ENCODE data around the gene KRTAP5-6. TPM values are rescaled to one million over a fixed set of nuclear protein-coding genes. Genes with fewer than 3 reads are reported as not detected.

The KRTAP5-6 gene
- total and polyA plus RNA-seq, 2 donors (not counting 1 experiment from before 2014, with no cell fraction given): not detected

DNA sequence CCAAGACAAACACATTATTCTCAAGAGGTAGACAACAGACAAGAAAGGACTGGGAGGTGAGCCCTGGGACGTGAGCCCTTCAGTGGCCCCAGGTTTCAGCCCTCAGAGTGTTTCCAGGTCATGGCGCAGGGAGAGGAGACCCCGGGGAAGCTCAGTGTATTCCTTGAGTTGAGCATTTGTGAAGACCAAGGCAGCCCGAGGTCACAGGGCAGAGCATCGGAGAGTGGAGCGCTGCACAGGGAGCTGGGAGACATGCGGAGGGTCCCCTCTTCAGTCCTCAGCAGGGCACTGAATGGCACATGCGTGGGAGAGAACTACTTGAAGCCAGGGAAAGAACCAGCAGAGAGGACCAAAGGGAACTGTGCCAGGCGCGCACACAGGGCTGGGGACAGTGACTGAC is 11.7 kb downstream of the KRTAP5-6 start:
- ChIA-PET POLR2A (interaction anchor here (0.6 kb wide), 1 partner anchor 125 kb away, joined by 5 read pairs; no protein-coding TSS in a partner anchor), CTCF (interaction anchor here (1.1 to 2.6 kb wide), 3 partner anchors 14 to 443 kb away, joined by 3 to 17 read pairs (median 4); no protein-coding TSS in a partner anchor)
- H3K9me3 Mint-ChIP-seq (ENCODE audit: insufficient read depth): no peaks in the 10 kb centered on the region
- H3K27ac Mint-ChIP-seq: no peak overlapping the region
- 96% methylated on average over 10 of the region's 10 CpGs for WGBS (ENCODE audit: insufficient coverage)
- ATAC-seq (ENCODE audit: low read depth) (no peak), DNase-seq (no peak)
- no peak overlapping the region for H3K4me3 Mint-ChIP-seq
- H3K9ac ChIP-seq (ENCODE audit: low read length): no peak overlapping the region
- H3K27me3 ChIP-seq (replicated peaks in 1 of 4; ENCODE audit: control extremely low read depth in 1 of 4, control insufficient read depth in 3 of 4, insufficient read depth in 4 of 4, low read length in 3 of 4): peaks cover 0 to 5% (median 0%) of the 10 kb centered on the region in 4 experiments
- H3K27me3 Mint-ChIP-seq: peaks cover 16% of the 10 kb centered on the region
- TF ChIP-seq, protein P1, sequence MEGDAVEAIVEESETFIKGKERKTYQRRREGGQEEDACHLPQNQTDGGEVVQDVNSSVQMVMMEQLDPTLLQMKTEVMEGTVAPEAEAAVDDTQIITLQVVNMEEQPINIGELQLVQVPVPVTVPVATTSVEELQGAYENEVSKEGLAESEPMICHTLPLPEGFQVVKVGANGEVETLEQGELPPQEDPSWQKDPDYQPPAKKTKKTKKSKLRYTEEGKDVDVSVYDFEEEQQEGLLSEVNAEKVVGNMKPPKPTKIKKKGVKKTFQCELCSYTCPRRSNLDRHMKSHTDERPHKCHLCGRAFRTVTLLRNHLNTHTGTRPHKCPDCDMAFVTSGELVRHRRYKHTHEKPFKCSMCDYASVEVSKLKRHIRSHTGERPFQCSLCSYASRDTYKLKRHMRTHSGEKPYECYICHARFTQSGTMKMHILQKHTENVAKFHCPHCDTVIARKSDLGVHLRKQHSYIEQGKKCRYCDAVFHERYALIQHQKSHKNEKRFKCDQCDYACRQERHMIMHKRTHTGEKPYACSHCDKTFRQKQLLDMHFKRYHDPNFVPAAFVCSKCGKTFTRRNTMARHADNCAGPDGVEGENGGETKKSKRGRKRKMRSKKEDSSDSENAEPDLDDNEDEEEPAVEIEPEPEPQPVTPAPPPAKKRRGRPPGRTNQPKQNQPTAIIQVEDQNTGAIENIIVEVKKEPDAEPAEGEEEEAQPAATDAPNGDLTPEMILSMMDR (IDR thresholded peaks at IDR 0.05): no peak
- TF ChIP-seq EZH2 (IDR thresholded peaks at IDR 0.05; ENCODE audit: borderline replicate concordance, insufficient read depth, low read depth, low read length, poor library complexity, severe bottlenecking): no peak
- no peaks in the 10 kb centered on the region for H3K79me2 ChIP-seq (ENCODE audit: control insufficient read depth, insufficient read depth, low read length)
- no peak overlapping the region for H2AFZ ChIP-seq (ENCODE audit: insufficient read depth, low read depth, low read length, poor library complexity, severe bottlenecking)
- no peaks in the 10 kb centered on the region for H3K36me3 ChIP-seq (replicated peaks in 1 of 2; ENCODE audit: control extremely low read depth in 1 of 2, control insufficient read depth in 1 of 2, extremely low read depth in 1 of 2, insufficient read depth in 2 of 2, low read length in 1 of 2)
- no peaks in the 10 kb centered on the region for H4K20me1 ChIP-seq (ENCODE audit: control insufficient read depth, insufficient read depth, low read length, poor library complexity, severe bottlenecking)
- H3K4me2 ChIP-seq (replicated peaks; ENCODE audit: low read depth, low read length, poor library complexity, severe bottlenecking): no peak overlapping the region
- peaks cover 0 to 8% (median 0%) of the 10 kb centered on the region in 3 donors for H3K9me3 ChIP-seq (ENCODE audit: control extremely low read depth in 1 of 3, control insufficient read depth in 2 of 3, insufficient read depth in 1 of 3, low read length in 2 of 3)
- no peak overlapping the region for H3K27ac ChIP-seq (ENCODE audit: low read length in 2 of 2)
- peaks cover 31% of the 10 kb centered on the region for H3K4me1 Mint-ChIP-seq
- intact Hi-C loops (cut with micrococcal nuclease): no loop called here
- no peak overlapping the region for H3K4me3 ChIP-seq (ENCODE audit: control extremely low read depth in 1 of 5, extremely low read depth in 1 of 5, insufficient read depth in 1 of 5, low read depth in 2 of 5, low read length in 4 of 5)
- H3K4me1 ChIP-seq (ENCODE audit: control insufficient read depth in 2 of 2, insufficient read depth in 2 of 2, low read length in 2 of 2): peaks cover 19 to 32% of the 10 kb centered on the region in 2 donors

DNA sequence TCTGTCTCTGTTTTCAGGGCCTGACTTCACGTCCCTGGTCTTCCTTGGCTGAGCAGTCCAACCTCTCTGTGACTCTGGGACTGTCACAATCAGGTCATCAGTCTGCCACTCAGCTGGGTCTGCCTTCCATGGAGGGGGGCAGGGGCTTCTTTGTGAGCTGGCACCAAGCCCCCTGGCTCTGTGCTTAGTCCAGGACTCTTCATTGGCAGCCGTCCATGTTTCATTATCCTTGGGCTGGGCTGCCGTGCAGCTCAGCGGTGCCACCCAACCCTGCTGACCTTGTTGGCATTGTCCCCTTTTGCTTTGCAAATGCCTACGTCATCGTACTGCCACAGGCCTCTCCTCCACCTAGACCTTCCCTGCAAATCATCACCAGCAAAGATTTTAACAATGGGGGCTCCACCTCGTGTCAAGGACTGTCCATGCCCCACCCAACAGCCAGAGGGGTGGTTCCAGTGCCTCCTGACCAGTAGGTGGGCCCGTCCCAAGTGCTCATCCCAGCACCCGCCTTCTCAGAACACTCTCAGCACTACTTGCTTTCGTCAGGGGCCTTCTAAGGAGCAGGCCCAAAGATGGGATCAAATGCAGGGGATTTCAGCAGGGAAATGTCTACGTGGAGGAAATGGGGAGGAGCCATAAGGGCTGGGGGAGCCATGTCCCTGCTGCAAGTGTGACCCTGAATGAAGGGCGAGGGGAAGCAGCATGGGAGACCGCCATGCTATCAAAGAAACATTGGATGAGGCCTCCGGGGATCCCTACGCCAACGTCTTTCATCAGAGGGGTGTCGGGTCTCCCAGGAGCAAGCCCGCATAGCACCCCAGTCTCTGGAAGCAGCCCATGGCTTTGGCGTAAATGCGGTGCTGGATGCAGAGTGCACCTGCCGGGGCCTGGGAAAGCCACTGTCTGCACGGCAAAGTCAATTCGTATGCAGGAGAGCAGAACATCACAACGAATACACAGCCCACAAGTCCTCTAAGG is 18.2 kb downstream of the KRTAP5-6 start:
- Mint-ChIP-seq H3K27me3 (peaks cover 14% of the 10 kb centered on the region), H3K27ac (no peak overlapping the region), H3K4me1 (no peaks in the 10 kb centered on the region), H3K9me3 (ENCODE audit: insufficient read depth) (no peaks in the 10 kb centered on the region), H3K4me3 (no peak overlapping the region)
- no peaks in the 10 kb centered on the region for H3K79me2 ChIP-seq (ENCODE audit: control insufficient read depth, insufficient read depth, low read length)
- no peaks in the 10 kb centered on the region for H4K20me1 ChIP-seq (ENCODE audit: control insufficient read depth, insufficient read depth, low read length, poor library complexity, severe bottlenecking)
- no peak overlapping the region for H3K4me3 ChIP-seq (ENCODE audit: control extremely low read depth in 1 of 5, extremely low read depth in 1 of 5, insufficient read depth in 1 of 5, low read depth in 2 of 5, low read length in 4 of 5)
- no peak overlapping the region for H3K27ac ChIP-seq (ENCODE audit: low read length in 2 of 2)
- POLR2A ChIA-PET: no interaction called here
- WGBS (ENCODE audit: insufficient coverage): 91% methylated on average over 23 of the region's 24 CpGs
- no peak overlapping the region for H3K4me2 ChIP-seq (replicated peaks; ENCODE audit: low read depth, low read length, poor library complexity, severe bottlenecking)
- H3K4me1 ChIP-seq (ENCODE audit: control insufficient read depth in 2 of 2, insufficient read depth in 2 of 2, low read length in 2 of 2): no peaks in the 10 kb centered on the region
- TF ChIP-seq EZH2 (IDR thresholded peaks at IDR 0.05; ENCODE audit: borderline replicate concordance, insufficient read depth, low read depth, low read length, poor library complexity, severe bottlenecking): no peak
- TF ChIP-seq, protein P1 (IDR thresholded peaks at IDR 0.05): no peak
- H3K27me3 ChIP-seq (replicated peaks in 1 of 4; ENCODE audit: control extremely low read depth in 1 of 4, control insufficient read depth in 3 of 4, insufficient read depth in 4 of 4, low read length in 3 of 4): no peaks in the 10 kb centered on the region
- CTCF ChIA-PET: no interaction called here
- intact Hi-C loops (cut with micrococcal nuclease): no loop called here
- no peak overlapping the region for H3K9ac ChIP-seq (ENCODE audit: low read length)
- no peaks in the 10 kb centered on the region for H3K36me3 ChIP-seq (replicated peaks in 1 of 2; ENCODE audit: control extremely low read depth in 1 of 2, control insufficient read depth in 1 of 2, extremely low read depth in 1 of 2, insufficient read depth in 2 of 2, low read length in 1 of 2)
- DNase-seq: no peak
- H3K9me3 ChIP-seq (ENCODE audit: control extremely low read depth in 1 of 3, control insufficient read depth in 2 of 3, insufficient read depth in 1 of 3, low read length in 2 of 3): no peaks in the 10 kb centered on the region
- no peak for ATAC-seq (ENCODE audit: low read depth)
- no peak overlapping the region for H2AFZ ChIP-seq (ENCODE audit: insufficient read depth, low read depth, low read length, poor library complexity, severe bottlenecking)

Data from B cell (primary cell).